Activated CD8-positive, alpha-beta T cell treated with anti-CD3 and anti-CD28 coated beads for 36 hours (primary cell): ENCODE results near the gene CSRNP3. TPM values are rescaled to one million over a fixed set of nuclear protein-coding genes. Genes with fewer than 3 reads are reported as not detected.

Source experiments
- ATAC-seq: fragments of 200-7000 bp; cut with Tn5 transposase; one replicate; pipeline ENCODE4 v1.10.0; 2021; ENCODE audit warnings: mild to moderate bottlenecking, moderate library complexity
- CTCF ChIA-PET: fragments of 350-600 bp; sonication (Branson Sonifier 250); formaldehyde crosslinking; loops from one replicate; lab custom pipeline; 2021; ENCODE audit warnings: antibody characterized with exemption; lab: Charles Lee
- POLR2A ChIA-PET: fragments of 350-600 bp; sonication (Branson Sonifier 250); formaldehyde crosslinking; loops from one replicate; lab custom pipeline; 2021; ENCODE audit warnings: antibody characterized with exemption; lab: Charles Lee
- DNase-seq: peaks from one replicate; pipeline ENCODE4 v3.0.0-alpha.2; 2020
- H3K27ac Mint-ChIP-seq: one replicate; pipeline ENCODE4 v1.8.0; 2021; ENCODE audit warnings: mild to moderate bottlenecking, mixed read lengths
- H3K27me3 Mint-ChIP-seq: one replicate; pipeline ENCODE4 v1.8.0; 2021; ENCODE audit warnings: mixed read lengths
- H3K36me3 Mint-ChIP-seq: one replicate; pipeline ENCODE4 v1.8.0; 2021; ENCODE audit warnings: low read depth, mixed read lengths
- H3K4me1 Mint-ChIP-seq: one replicate; pipeline ENCODE4 v1.8.0; 2021; ENCODE audit warnings: low read depth, mixed read lengths
- H3K4me3 Mint-ChIP-seq: one replicate; pipeline ENCODE4 v1.8.0; 2021; ENCODE audit warnings: mild to moderate bottlenecking, moderate library complexity, mixed read lengths
- H3K9me3 Mint-ChIP-seq: one replicate; pipeline ENCODE4 v1.8.0; 2021; ENCODE audit warnings: mixed read lengths
- intact Hi-C: fragments of 100-400 bp; cut with micrococcal nuclease; formaldehyde crosslinking; loops from one replicate; pipeline ENCODE4 v1.10.0; 2022
- total RNA-seq, 2 experiments: library from RNA; stranded (reverse); gene quantifications; one replicate each; pipeline ENCODE4 v1.2.3, GENCODE V29; 2021
- TF ChIP-seq, protein P1 (sequence below): fragments of 200-600 bp; IDR thresholded peaks from one replicate; pipeline ENCODE4 v1.8.0; 2022; ENCODE audit warnings: antibody characterized with exemption, mild to moderate bottlenecking

Gene CSRNP3
- total RNA-seq, 2 experiments from 2014 or later = not detected

GRCh38 chr2:165596788-165597187, 127.3 kb downstream of the CSRNP3 start:
- no peak overlapping the region for H3K4me3 Mint-ChIP-seq
- no peak overlapping the region for H3K27ac Mint-ChIP-seq
- ATAC-seq (no peak), DNase-seq (no peak)
- H3K9me3 Mint-ChIP-seq = no peaks in the 10 kb centered on the region
- intact Hi-C loops = no loop called here
- no peaks in the 10 kb centered on the region for H3K27me3 Mint-ChIP-seq
- CTCF ChIA-PET = no interaction called here
- TF ChIP-seq, protein P1, sequence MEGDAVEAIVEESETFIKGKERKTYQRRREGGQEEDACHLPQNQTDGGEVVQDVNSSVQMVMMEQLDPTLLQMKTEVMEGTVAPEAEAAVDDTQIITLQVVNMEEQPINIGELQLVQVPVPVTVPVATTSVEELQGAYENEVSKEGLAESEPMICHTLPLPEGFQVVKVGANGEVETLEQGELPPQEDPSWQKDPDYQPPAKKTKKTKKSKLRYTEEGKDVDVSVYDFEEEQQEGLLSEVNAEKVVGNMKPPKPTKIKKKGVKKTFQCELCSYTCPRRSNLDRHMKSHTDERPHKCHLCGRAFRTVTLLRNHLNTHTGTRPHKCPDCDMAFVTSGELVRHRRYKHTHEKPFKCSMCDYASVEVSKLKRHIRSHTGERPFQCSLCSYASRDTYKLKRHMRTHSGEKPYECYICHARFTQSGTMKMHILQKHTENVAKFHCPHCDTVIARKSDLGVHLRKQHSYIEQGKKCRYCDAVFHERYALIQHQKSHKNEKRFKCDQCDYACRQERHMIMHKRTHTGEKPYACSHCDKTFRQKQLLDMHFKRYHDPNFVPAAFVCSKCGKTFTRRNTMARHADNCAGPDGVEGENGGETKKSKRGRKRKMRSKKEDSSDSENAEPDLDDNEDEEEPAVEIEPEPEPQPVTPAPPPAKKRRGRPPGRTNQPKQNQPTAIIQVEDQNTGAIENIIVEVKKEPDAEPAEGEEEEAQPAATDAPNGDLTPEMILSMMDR = no peak
- H3K4me1 Mint-ChIP-seq = no peaks in the 10 kb centered on the region
- POLR2A ChIA-PET = no interaction called here
- no peaks in the 10 kb centered on the region for H3K36me3 Mint-ChIP-seq

DNA sequence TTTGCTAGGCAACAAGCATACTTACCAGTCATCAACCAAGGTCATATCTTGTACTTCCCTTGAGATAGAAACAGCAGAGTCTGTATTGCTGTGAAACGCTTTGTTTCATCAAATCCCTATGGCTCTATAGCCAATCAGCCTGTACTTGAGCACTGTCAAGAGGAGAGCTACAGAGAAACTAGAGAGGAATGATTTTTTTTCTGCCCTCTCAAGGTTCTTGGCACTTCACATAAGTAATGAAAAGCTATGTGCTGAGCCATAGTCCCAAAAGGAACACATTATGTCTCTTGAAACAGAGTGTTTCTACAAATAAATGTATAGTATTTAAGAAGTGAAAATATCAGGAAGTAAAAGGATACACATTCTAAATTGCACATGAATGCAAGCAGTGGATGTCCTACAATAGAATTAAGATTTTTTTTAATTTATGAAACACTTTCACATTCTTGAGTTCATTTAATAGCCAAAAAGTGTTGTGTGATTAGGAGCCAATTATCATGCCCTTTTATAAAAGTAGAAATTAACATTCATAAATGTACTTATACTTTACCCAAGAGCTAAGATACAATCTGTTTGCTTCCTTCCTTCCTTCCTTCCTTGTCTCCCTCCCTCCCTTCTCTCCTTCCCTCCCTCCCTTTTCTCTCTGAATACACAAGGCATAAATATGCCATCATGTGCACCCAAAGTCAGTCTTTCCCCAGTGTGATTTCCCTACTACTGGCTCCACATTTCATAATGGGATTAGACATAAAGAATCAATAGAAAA, 131.8 kb downstream of the CSRNP3 start:
- ATAC-seq = no peak
- intact Hi-C loops = no loop called here
- TF ChIP-seq, protein P1 = no peak
- Mint-ChIP-seq H3K4me3 (no peak overlapping the region), H3K27ac (no peak overlapping the region), H3K36me3 (no peaks in the 10 kb centered on the region), H3K4me1 (no peaks in the 10 kb centered on the region), H3K9me3 (no peaks in the 10 kb centered on the region), H3K27me3 (no peaks in the 10 kb centered on the region)
- no peak for DNase-seq
- POLR2A ChIA-PET = no interaction called here
- CTCF ChIA-PET = no interaction called here

GRCh38 chr2:165601928-165602521, 132.5 kb downstream of the CSRNP3 start:
- TF ChIP-seq, protein P1 = no peak
- DNase-seq = no peak
- ChIA-PET CTCF (no interaction called here), POLR2A (no interaction called here)
- H3K4me3 Mint-ChIP-seq = no peak overlapping the region
- no peaks in the 10 kb centered on the region for H3K36me3 Mint-ChIP-seq
- no peak overlapping the region for H3K27ac Mint-ChIP-seq
- intact Hi-C loops = no loop called here
- no peaks in the 10 kb centered on the region for H3K9me3 Mint-ChIP-seq
- no peaks in the 10 kb centered on the region for H3K4me1 Mint-ChIP-seq
- H3K27me3 Mint-ChIP-seq = no peaks in the 10 kb centered on the region
- ATAC-seq = no peak

- H3K27me3 Mint-ChIP-seq = no peaks in the 10 kb centered on the region
- H3K36me3 Mint-ChIP-seq = no peaks in the 10 kb centered on the region
- no peak overlapping the region for H3K27ac Mint-ChIP-seq
- ChIA-PET CTCF (interaction anchor here (1.1 kb wide), 1 partner anchor 265 kb away, joined by 3 read pairs; no protein-coding TSS in a partner anchor), POLR2A (no interaction called here)
- TF ChIP-seq, protein P1 = no peak
- H3K4me3 Mint-ChIP-seq = no peak overlapping the region
- peaks cover 7% of the 10 kb centered on the region for H3K4me1 Mint-ChIP-seq
- DNase-seq (no peak), ATAC-seq (no peak)
- no peaks in the 10 kb centered on the region for H3K9me3 Mint-ChIP-seq
- intact Hi-C loops = no loop called here
Measured at GRCh38 chr2:165609672-165610071, 140.2 kb downstream of the CSRNP3 start.

- intact Hi-C loops = no loop called here
- TF ChIP-seq, protein P1 = no peak
- Mint-ChIP-seq H3K4me1 (peaks cover 7% of the 10 kb centered on the region), H3K9me3 (no peaks in the 10 kb centered on the region), H3K27ac (no peak overlapping the region), H3K27me3 (no peaks in the 10 kb centered on the region), H3K36me3 (no peaks in the 10 kb centered on the region), H3K4me3 (no peak overlapping the region)
- no peak for ATAC-seq
- no peak for DNase-seq
- CTCF ChIA-PET = interaction anchor here (0.6 to 1.1 kb wide), 2 partner anchors 32 to 264 kb away, joined by 3 to 4 read pairs; no protein-coding TSS in a partner anchor
- POLR2A ChIA-PET = no interaction called here
Measured at GRCh38 chr2:165610591-165611029, 141.1 kb downstream of the CSRNP3 start.
